Tibial nerve (tissue), 4 donors: ENCODE data around the gene DCLK2. TPM values are rescaled to one million over a fixed set of nuclear protein-coding genes. Genes with fewer than 3 reads are reported as not detected.

ENCODE experiments used
- DNase-seq, 2 donors: peaks; one replicate each; pipeline ENCODE4 v3.0.0-alpha.2; 2019; ENCODE audit warnings: low spot score in 2 of 2
- H3K27ac ChIP-seq, 4 donors: fragments of 200-600 bp; sonication (generic) in 3 of 4; one replicate each; pipeline ENCODE4 v1.5.1; 2017 to 2019; ENCODE audit warnings: mild to moderate bottlenecking in 1 of 4
- H3K27me3 ChIP-seq, 2 donors: fragments of 200-600 bp; sonication (generic) in 1 of 2; one replicate each; pipeline versions ENCODE4 v1.5.1 to v1.6.0; 2017 to 2019
- H3K36me3 ChIP-seq, 3 donors: fragments of 200-600 bp; sonication (generic); one replicate each; pipeline ENCODE4 v1.5.1; 2018 to 2019
- H3K4me1 ChIP-seq, 4 donors: fragments of 200-600 bp; sonication (generic) in 3 of 4; one replicate each; pipeline ENCODE4 v1.5.1; 2017 to 2019
- H3K4me3 ChIP-seq, 4 donors: fragments of 200-600 bp; sonication (generic) in 3 of 4; one replicate each; pipeline ENCODE4 v1.5.1; 2017 to 2019; ENCODE audit warnings: mild to moderate bottlenecking in 1 of 4, moderate library complexity in 1 of 4
- H3K9me3 ChIP-seq, 4 donors: fragments of 200-600 bp; sonication (generic) in 3 of 4; one replicate each; pipeline ENCODE4 v1.5.1; 2017 to 2019
- CTCF ChIP-seq, 5 experiments: fragments of 200-600 bp in 3 of 5; fragments of 450-650 bp in 2 of 5; sonication (generic) in 3 of 5; IDR thresholded peaks; one replicate each; pipeline ENCODE4 v1.5.1; 2016 to 2019; ENCODE audit warnings: antibody characterized with exemption in 5 of 5, mild to moderate bottlenecking in 3 of 5, moderate library complexity in 2 of 5
- EP300 ChIP-seq, 2 donors: sonication (generic); formaldehyde crosslinking; IDR thresholded peaks; one replicate each; pipeline ENCODE4 v1.6.1; 2017; ENCODE audit warnings: antibody characterized with exemption in 2 of 2, mild to moderate bottlenecking in 1 of 2
- POLR2A ChIP-seq, 2 donors: fragments of 450-650 bp; IDR thresholded peaks; one replicate each; pipeline ENCODE4 v1.6.1; 2017; ENCODE audit warnings: antibody characterized with exemption in 2 of 2, mild to moderate bottlenecking in 2 of 2, moderate library complexity in 2 of 2
- WGBS, 2 donors: methylation state at CpG; one replicate each; pipeline ENCODE4 v1.1.5; 2018; 5-methylcytosine and 5-hydroxymethylcytosine counted together
- small RNA-seq: library from RNA; depleted of rRNA; stranded (forward); fragments of <200 nt; gene quantifications from one replicate; pipeline ENCODE3, GENCODE V24; 2016
- total RNA-seq, 4 donors: library from RNA; depleted of rRNA; stranded (reverse); fragments of >200 nt; gene quantifications; one replicate each; pipeline ENCODE4 v1.1.0, GENCODE V29; 2016

The DCLK2 gene
- total RNA-seq, 4 donors from 2014 or later: 9.8 to 15.6 (median 10.7) TPM

DNA sequence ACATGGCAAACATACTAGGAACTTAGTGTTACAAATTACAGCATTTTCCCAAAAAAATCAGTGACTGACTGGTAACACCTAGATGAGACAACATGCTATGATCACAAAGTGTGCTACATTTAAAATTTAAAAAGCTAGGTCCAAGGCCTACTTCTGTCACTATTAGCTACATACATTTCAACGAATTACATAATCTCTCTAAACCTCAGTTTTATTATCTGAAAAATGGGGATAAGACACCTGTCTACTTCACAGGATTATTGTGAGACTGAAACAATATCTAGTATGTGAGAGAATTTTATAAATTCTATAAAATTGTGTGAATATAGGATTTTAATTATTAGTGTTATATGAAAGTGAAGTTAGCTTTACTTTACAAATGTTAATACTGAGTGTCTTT is 228.5 kb downstream of the DCLK2 start:
- 91 to 92% methylated on average over 1 of the region's 1 CpG for WGBS, 2 donors
- Histone ChIP-seq H3K27me3 (no peaks in the 10 kb centered on the region), H3K36me3 (peaks cover 0 to 8% (median 0%) of the 10 kb centered on the region in 3 donors), H3K4me3 (no peak overlapping the region), H3K9me3 (no peaks in the 10 kb centered on the region), H3K4me1 (no peaks in the 10 kb centered on the region), H3K27ac (no peak overlapping the region)
- TF ChIP-seq POLR2A (IDR thresholded peaks at IDR 0.05) (no peak), CTCF (IDR thresholded peaks at IDR 0.05) (no peak), EP300 (IDR thresholded peaks at IDR 0.05) (no peak)
- DNase-seq: no peak

Small RNA genes within 50 kb of the gene (small RNA-seq; reads per million reads assigned to genes)
- not detected for gene RNU7-194P
